ENCODE measurements around the gene TUBA3D. TPM values are rescaled to one million over a fixed set of nuclear protein-coding genes. Genes with fewer than 3 reads are reported as not detected.
A peak's percentile ranks its signal among the peaks of the same experiment; 100 is the strongest.
"Not testable (repeated sequence)": the region's sequence is repeated elsewhere in the genome, so short reads cannot be mapped to it uniquely, and the experiment has no call there.

Gene TUBA3D
- polyA plus RNA-seq, 3 donors, result not detected

DNA sequence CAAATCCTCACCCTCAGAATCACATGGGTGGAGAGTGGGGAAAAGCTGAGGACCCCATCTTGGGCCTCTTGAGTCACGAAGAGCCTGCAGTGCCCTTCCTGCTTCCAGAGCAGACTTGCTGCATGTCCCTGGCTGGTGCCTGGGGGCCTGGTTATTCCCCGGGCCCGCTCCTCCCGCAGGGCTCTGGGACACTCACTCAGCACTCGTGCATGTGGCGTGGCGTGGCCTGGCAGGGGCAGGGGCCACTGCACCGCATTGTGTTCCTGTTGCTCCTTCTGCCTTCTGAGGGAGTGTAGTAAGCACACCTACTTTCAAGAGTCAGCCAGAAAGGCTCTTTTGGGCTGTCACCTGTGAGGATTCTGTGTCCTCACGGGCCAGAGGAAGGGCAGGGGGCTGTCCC, 33.7 kb downstream of the TUBA3D start:
- peaks cover 52 to 75% of the 10 kb centered on the region in 2 donors for H3K36me3 ChIP-seq (replicated peaks in 1 of 2; ENCODE audit: control insufficient read depth in 1 of 2, insufficient read depth in 2 of 2, low read length in 2 of 2)
- H4K20me1 ChIP-seq (ENCODE audit: insufficient read depth, low read length), result no peaks in the 10 kb centered on the region

DNA sequence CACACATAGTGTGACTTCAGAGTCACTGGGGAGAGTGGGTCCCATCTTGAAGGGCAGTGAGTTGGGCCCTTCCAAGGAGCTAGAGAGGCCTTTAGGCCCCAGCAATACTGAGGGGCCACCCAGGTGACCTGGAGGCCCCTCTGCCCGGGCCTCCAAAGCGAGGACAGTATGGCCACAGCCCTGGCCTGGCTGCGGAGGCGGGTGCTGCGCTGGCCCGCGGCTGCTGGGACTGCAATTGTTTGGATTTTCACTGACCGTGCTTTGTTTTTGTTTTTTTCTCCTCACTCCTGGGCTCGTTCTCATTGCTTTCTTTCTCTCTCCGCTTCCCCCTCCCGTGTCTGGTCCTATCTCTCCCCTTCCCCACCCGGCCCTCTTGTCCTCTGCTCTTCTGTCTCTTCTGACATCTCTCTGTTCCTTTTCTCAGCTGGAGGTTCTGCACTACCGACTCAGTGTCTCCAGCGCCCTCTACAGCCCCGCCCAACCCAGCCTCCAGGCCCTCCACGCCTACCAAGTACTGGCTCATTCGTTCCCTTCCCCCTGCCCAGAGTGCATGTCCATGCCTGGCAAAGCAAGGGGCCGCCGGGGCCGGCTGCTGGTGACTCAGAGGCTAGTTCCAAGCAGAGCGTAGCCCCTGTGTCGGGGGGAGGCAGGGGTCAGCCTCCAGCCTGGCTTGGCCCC, 35.5 kb downstream of the TUBA3D start:
- H4K20me1 ChIP-seq (ENCODE audit: insufficient read depth, low read length); H2AFZ ChIP-seq (ENCODE audit: insufficient read depth, low read depth, low read length, poor library complexity, severe bottlenecking); H3K79me2 ChIP-seq (ENCODE audit: insufficient read depth, low read length); H3K27ac ChIP-seq (ENCODE audit: low read depth in 1 of 2, low read length in 2 of 2); H3K4me3 ChIP-seq (replicated peaks in 1 of 3; ENCODE audit: low read depth in 2 of 3, low read length in 3 of 3); H3K9me3 Mint-ChIP-seq; H3K4me3 Mint-ChIP-seq; H3K9me3 ChIP-seq (replicated peaks in 1 of 2; ENCODE audit: control insufficient read depth in 1 of 2, insufficient read depth in 1 of 2, low read length in 2 of 2); H3K9ac ChIP-seq (ENCODE audit: insufficient read depth, low read length, poor library complexity, severe bottlenecking); H3K27ac Mint-ChIP-seq; H3K4me1 Mint-ChIP-seq; H3K27me3 Mint-ChIP-seq (ENCODE audit: low read depth in 3 of 3); intact Hi-C loops (cut with micrococcal nuclease); H3K4me1 ChIP-seq (ENCODE audit: control insufficient read depth in 1 of 2, insufficient read depth in 2 of 2, low read length in 2 of 2); DNase-seq; H3K27me3 ChIP-seq (ENCODE audit: control insufficient read depth in 2 of 2, insufficient read depth in 2 of 2, low read length in 2 of 2); H3K4me2 ChIP-seq (replicated peaks; ENCODE audit: extremely low read depth, low read length, poor library complexity, severe bottlenecking): not testable (repeated sequence)
- H3K36me3 Mint-ChIP-seq, result peaks cover 54 to 78% of the 10 kb centered on the region in 2 donors
- 97% methylated on average over 17 of the region's 22 CpGs for WGBS (ENCODE audit: insufficient coverage)
- H3K36me3 ChIP-seq (replicated peaks in 1 of 2; ENCODE audit: control insufficient read depth in 1 of 2, insufficient read depth in 2 of 2, low read length in 2 of 2), result peaks cover 40 to 59% of the 10 kb centered on the region in 2 donors

More for the DNA sequence above, 33.7 kb downstream of the TUBA3D start:
- Histone ChIP-seq H3K27me3 (ENCODE audit: control insufficient read depth in 2 of 2, insufficient read depth in 2 of 2, low read length in 2 of 2) (no peaks in the 10 kb centered on the region), H3K4me3 (replicated peaks in 1 of 3; ENCODE audit: low read depth in 2 of 3, low read length in 3 of 3) (no peak overlapping the region), H3K4me2 (replicated peaks; ENCODE audit: extremely low read depth, low read length, poor library complexity, severe bottlenecking) (no peak overlapping the region), H3K9me3 (replicated peaks in 1 of 2; ENCODE audit: control insufficient read depth in 1 of 2, insufficient read depth in 1 of 2, low read length in 2 of 2) (no peaks in the 10 kb centered on the region), H2AFZ (ENCODE audit: insufficient read depth, low read depth, low read length, poor library complexity, severe bottlenecking) (no peak overlapping the region), H3K79me2 (ENCODE audit: insufficient read depth, low read length) (no peaks in the 10 kb centered on the region), H3K9ac (ENCODE audit: insufficient read depth, low read length, poor library complexity, severe bottlenecking) (no peak overlapping the region), H3K4me1 (ENCODE audit: control insufficient read depth in 1 of 2, insufficient read depth in 2 of 2, low read length in 2 of 2) (no peaks in the 10 kb centered on the region), H3K27ac (ENCODE audit: low read depth in 1 of 2, low read length in 2 of 2) (no peak overlapping the region)
- no peak overlapping the region for H3K4me3 Mint-ChIP-seq
- no peaks in the 10 kb centered on the region for H3K27me3 Mint-ChIP-seq (ENCODE audit: low read depth in 3 of 3)
- no peak for DNase-seq
- 80% methylated on average over 8 of the region's 9 CpGs for WGBS (ENCODE audit: insufficient coverage)
- peaks cover 65 to 88% of the 10 kb centered on the region in 2 donors for H3K36me3 Mint-ChIP-seq
- H3K27ac Mint-ChIP-seq, result peak overlapping the region in 1 of 7 donors; percentile 10
- H3K4me1 Mint-ChIP-seq, result no peaks in the 10 kb centered on the region
- TF ChIP-seq, protein P1, sequence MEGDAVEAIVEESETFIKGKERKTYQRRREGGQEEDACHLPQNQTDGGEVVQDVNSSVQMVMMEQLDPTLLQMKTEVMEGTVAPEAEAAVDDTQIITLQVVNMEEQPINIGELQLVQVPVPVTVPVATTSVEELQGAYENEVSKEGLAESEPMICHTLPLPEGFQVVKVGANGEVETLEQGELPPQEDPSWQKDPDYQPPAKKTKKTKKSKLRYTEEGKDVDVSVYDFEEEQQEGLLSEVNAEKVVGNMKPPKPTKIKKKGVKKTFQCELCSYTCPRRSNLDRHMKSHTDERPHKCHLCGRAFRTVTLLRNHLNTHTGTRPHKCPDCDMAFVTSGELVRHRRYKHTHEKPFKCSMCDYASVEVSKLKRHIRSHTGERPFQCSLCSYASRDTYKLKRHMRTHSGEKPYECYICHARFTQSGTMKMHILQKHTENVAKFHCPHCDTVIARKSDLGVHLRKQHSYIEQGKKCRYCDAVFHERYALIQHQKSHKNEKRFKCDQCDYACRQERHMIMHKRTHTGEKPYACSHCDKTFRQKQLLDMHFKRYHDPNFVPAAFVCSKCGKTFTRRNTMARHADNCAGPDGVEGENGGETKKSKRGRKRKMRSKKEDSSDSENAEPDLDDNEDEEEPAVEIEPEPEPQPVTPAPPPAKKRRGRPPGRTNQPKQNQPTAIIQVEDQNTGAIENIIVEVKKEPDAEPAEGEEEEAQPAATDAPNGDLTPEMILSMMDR (IDR thresholded peaks at IDR 0.05), result no peak
- intact Hi-C loops (cut with micrococcal nuclease), result no loop called here
- H3K9me3 Mint-ChIP-seq, result no peaks in the 10 kb centered on the region

DNA sequence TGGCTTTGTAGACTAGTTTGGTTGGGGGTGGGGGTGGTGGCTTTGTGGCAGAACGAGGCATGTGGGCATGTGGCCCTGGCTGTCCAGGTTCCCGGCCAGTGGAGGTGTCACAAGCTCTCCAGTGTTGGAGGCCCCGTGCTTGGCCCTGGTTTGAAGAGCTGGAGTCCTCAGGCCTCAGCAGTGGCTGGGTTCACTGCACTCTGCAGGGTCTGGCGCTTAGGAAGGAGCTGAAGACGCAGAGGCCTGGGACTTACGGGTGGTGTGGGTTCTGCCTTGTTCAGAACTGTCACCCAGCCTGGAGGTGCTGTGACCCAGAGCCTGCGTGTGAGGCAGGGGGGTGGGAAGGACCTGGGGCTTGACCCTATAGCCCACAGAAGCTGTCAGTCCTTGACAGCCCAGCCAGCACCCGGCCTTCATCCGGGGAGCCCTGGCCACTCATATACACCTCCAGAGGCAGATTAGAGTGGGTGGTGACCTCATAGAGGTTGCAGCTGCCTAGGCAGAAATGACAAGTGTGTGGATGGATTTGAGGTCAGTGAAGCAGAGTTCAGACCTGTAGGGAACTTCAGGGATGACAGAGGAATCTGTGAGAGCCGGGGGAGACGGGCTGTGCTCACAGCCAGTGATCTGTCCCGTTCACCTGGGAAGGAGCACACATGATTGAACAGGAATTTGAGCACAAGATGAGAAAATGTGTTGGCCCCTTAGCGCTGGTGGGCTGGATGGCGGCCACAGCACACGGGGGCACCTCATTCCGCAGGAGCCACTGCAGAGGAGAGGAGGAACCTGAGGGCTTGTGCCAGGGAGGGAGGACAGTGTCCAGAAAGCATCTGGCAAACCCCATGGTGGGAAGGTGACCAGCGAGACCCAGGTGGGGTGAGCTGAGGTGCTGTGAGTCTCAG, 36.3 kb downstream of the TUBA3D start:
- H3K27ac Mint-ChIP-seq, result peak overlapping the region in 2 of 7 donors; percentile 31 to 56

More for the DNA sequence above, 36.3 kb downstream of the TUBA3D start:
- H4K20me1 ChIP-seq (ENCODE audit: insufficient read depth, low read length); H3K9me3 ChIP-seq (replicated peaks in 1 of 2; ENCODE audit: control insufficient read depth in 1 of 2, insufficient read depth in 1 of 2, low read length in 2 of 2); intact Hi-C loops (cut with micrococcal nuclease); H3K27me3 Mint-ChIP-seq (ENCODE audit: low read depth in 3 of 3); H3K27me3 ChIP-seq (ENCODE audit: control insufficient read depth in 2 of 2, insufficient read depth in 2 of 2, low read length in 2 of 2); H3K4me1 Mint-ChIP-seq; H3K9me3 Mint-ChIP-seq; H3K27ac ChIP-seq (ENCODE audit: low read depth in 1 of 2, low read length in 2 of 2); H3K4me3 Mint-ChIP-seq; DNase-seq; H3K79me2 ChIP-seq (ENCODE audit: insufficient read depth, low read length); H3K4me2 ChIP-seq (replicated peaks; ENCODE audit: extremely low read depth, low read length, poor library complexity, severe bottlenecking); H3K4me1 ChIP-seq (ENCODE audit: control insufficient read depth in 1 of 2, insufficient read depth in 2 of 2, low read length in 2 of 2); H3K9ac ChIP-seq (ENCODE audit: insufficient read depth, low read length, poor library complexity, severe bottlenecking); H2AFZ ChIP-seq (ENCODE audit: insufficient read depth, low read depth, low read length, poor library complexity, severe bottlenecking); H3K4me3 ChIP-seq (replicated peaks in 1 of 3; ENCODE audit: low read depth in 2 of 3, low read length in 3 of 3): not testable (repeated sequence)
- peaks cover 33 to 58% of the 10 kb centered on the region in 2 donors for H3K36me3 ChIP-seq (replicated peaks in 1 of 2; ENCODE audit: control insufficient read depth in 1 of 2, insufficient read depth in 2 of 2, low read length in 2 of 2)
- WGBS (ENCODE audit: insufficient coverage), result 78% methylated on average over 8 of the region's 17 CpGs
- H3K36me3 Mint-ChIP-seq, result peaks cover 49 to 78% of the 10 kb centered on the region in 2 donors

Data from CD14-positive monocyte (primary cell).